ENCODE results near the gene KRT222.
A peak's percentile ranks its signal among the peaks of the same experiment; 100 is the strongest.

KRT222 gene

GRCh38 chr17:40615068-40615840 is 49.7 kb downstream of the KRT222 start:
- no peak for DNase-seq (ENCODE audit: low read depth in 2 of 2)

GRCh38 chr17:40614431-40615067 is 50.4 kb downstream of the KRT222 start:
- DNase-seq (ENCODE audit: low read depth in 2 of 2), result no peak

- DNase-seq (ENCODE audit: low read depth in 2 of 2), result no peak
Observed at GRCh38 chr17:40613467-40614154, 51.4 kb downstream of the KRT222 start.

- peak in 1 of 2 donors; percentile 49 for DNase-seq (ENCODE audit: low read depth in 2 of 2)
Observed at GRCh38 chr17:40612599-40613244, 52.3 kb downstream of the KRT222 start.

- DNase-seq (ENCODE audit: low read depth in 2 of 2), result no peak
Observed at GRCh38 chr17:40611840-40612474, 53.0 kb downstream of the KRT222 start.

GRCh38 chr17:40610359-40610758 is 54.6 kb downstream of the KRT222 start:
- DNase-seq (ENCODE audit: low read depth in 2 of 2), result no peak

- no peak for DNase-seq (ENCODE audit: low read depth in 2 of 2)
Observed at GRCh38 chr17:40608061-40608581, 56.9 kb downstream of the KRT222 start.

GRCh38 chr17:40607641-40608040 is 57.3 kb downstream of the KRT222 start:
- no peak for DNase-seq (ENCODE audit: low read depth in 2 of 2)

- DNase-seq (ENCODE audit: low read depth in 2 of 2), result no peak
Observed at GRCh38 chr17:40606548-40607353, 58.2 kb downstream of the KRT222 start.

GRCh38 chr17:40605306-40605705 is 59.7 kb downstream of the KRT222 start:
- DNase-seq (ENCODE audit: low read depth in 2 of 2), result no peak
